Liver (tissue), 9 donors: ENCODE results near the gene ATXN10. TPM values are rescaled to one million over a fixed set of nuclear protein-coding genes. Genes with fewer than 3 reads are reported as not detected.

Source experiments
- DNase-seq: peaks from one replicate; pipeline ENCODE4 v3.0.0-alpha.2; 2017; ENCODE audit warnings: low spot score
- H3K27ac ChIP-seq, 2 donors: one replicate each; pipeline ENCODE4 v1.7.0; 2013; ENCODE audit warnings: inconsistent platforms in 2 of 2, low read length in 2 of 2, control low read depth in 1 of 2, low read depth in 1 of 2, mild to moderate bottlenecking in 1 of 2
- H3K27me3 ChIP-seq, 4 donors: one replicate each; pipeline versions ENCODE4 v1.6.1 to v1.7.0; 2013; ENCODE audit warnings: low read length in 3 of 4, inconsistent platforms in 1 of 4, mild to moderate bottlenecking in 1 of 4, moderate library complexity in 1 of 4; ENCODE audit not compliant: control insufficient read depth in 4 of 4, insufficient read depth in 4 of 4
- H3K36me3 ChIP-seq, 4 donors: one replicate each; pipeline versions ENCODE4 v1.6.1 to v1.7.0; 2013; ENCODE audit warnings: low read length in 3 of 4, mild to moderate bottlenecking in 3 of 4, low read depth in 1 of 4, moderate library complexity in 1 of 4; ENCODE audit not compliant: control insufficient read depth in 4 of 4, insufficient read depth in 3 of 4
- H3K4me1 ChIP-seq, 4 donors: one replicate each; pipeline versions ENCODE4 v1.6.1 to v1.7.0; 2013; ENCODE audit warnings: low read length in 3 of 4, mild to moderate bottlenecking in 3 of 4, moderate library complexity in 1 of 4; ENCODE audit not compliant: control insufficient read depth in 4 of 4, insufficient read depth in 4 of 4
- H3K4me3 ChIP-seq, 3 donors: one replicate each; pipeline versions ENCODE4 v1.6.1 to v1.7.0; 2013; ENCODE audit warnings: low read length in 3 of 3, control low read depth in 1 of 3, low read depth in 1 of 3, mild to moderate bottlenecking in 1 of 3
- H3K9ac ChIP-seq, 2 donors: one replicate each; pipeline ENCODE4 v1.7.0; 2013; ENCODE audit warnings: low read length in 2 of 2, mild to moderate bottlenecking in 2 of 2, moderate library complexity in 2 of 2, control low read depth in 1 of 2, low read depth in 1 of 2
- H3K9me3 ChIP-seq, 4 donors: one replicate each; pipeline versions ENCODE4 v1.6.1 to v1.7.0; 2013; ENCODE audit warnings: low read length in 3 of 4; ENCODE audit not compliant: control insufficient read depth in 4 of 4
- ATF3 ChIP-seq: IDR thresholded peaks from 2 replicates; pipeline ENCODE4 v1.6.1; 2016; ENCODE audit warnings: antibody characterized with exemption
- FOXA1 ChIP-seq: IDR thresholded peaks from 2 replicates; pipeline ENCODE4 v1.6.1; 2016; ENCODE audit warnings: antibody characterized with exemption
- FOXA2 ChIP-seq: IDR thresholded peaks from 2 replicates; pipeline ENCODE4 v1.6.1; 2016; ENCODE audit warnings: antibody characterized with exemption
- GABPA ChIP-seq, 2 donors: IDR thresholded peaks in 1 of 2; conservative IDR thresholded peaks in 1 of 2; 2 replicates each; pipeline ENCODE4 v1.6.1; 2016; ENCODE audit warnings: antibody characterized with exemption in 2 of 2, mild to moderate bottlenecking in 1 of 2, moderate library complexity in 1 of 2
- HNF4A ChIP-seq, 2 donors: conservative IDR thresholded peaks; 2 replicates each; pipeline ENCODE4 v1.6.1; 2016; ENCODE audit warnings: antibody characterized with exemption in 2 of 2, mild to moderate bottlenecking in 2 of 2
- HNF4G ChIP-seq: IDR thresholded peaks from 2 replicates; pipeline ENCODE4 v1.6.1; 2016; ENCODE audit warnings: antibody characterized with exemption
- JUND ChIP-seq, 2 donors: IDR thresholded peaks; 2 replicates each; pipeline ENCODE4 v1.6.1; 2016; ENCODE audit warnings: antibody characterized with exemption in 2 of 2
- MAX ChIP-seq: IDR thresholded peaks from 2 replicates; pipeline ENCODE4 v1.6.1; 2016; ENCODE audit warnings: antibody characterized with exemption
- NR2F2 ChIP-seq: IDR thresholded peaks from 2 replicates; pipeline ENCODE4 v1.6.1; 2016; ENCODE audit warnings: antibody characterized with exemption
- RAD21 ChIP-seq, 2 donors: IDR thresholded peaks; 2 replicates each; pipeline ENCODE4 v1.6.1; 2016; ENCODE audit warnings: antibody characterized with exemption in 2 of 2, mild to moderate bottlenecking in 2 of 2
- REST ChIP-seq: IDR thresholded peaks from 2 replicates; pipeline ENCODE4 v1.6.1; 2016; ENCODE audit warnings: antibody characterized with exemption, mild to moderate bottlenecking
- RXRA ChIP-seq, 2 donors: IDR thresholded peaks; 2 replicates each; pipeline ENCODE4 v1.6.1; 2017 to 2018; ENCODE audit warnings: antibody characterized with exemption in 2 of 2, mild to moderate bottlenecking in 1 of 2
- SP1 ChIP-seq: IDR thresholded peaks from 2 replicates; pipeline ENCODE4 v1.6.1; 2018; ENCODE audit warnings: antibody characterized with exemption, mild to moderate bottlenecking
- YY1 ChIP-seq: IDR thresholded peaks from 2 replicates; pipeline ENCODE4 v1.6.1; 2016; ENCODE audit warnings: antibody characterized with exemption, mild to moderate bottlenecking
- ZBTB33 ChIP-seq: IDR thresholded peaks from 2 replicates; pipeline ENCODE4 v1.6.1; 2016; ENCODE audit warnings: antibody characterized with exemption
- WGBS: extraction: QIAGEN DNeasy Blood & Tissue Kit; methylation state at CpG from one replicate; pipeline ENCODE4 v1.1.7; 2013; 5-methylcytosine and 5-hydroxymethylcytosine counted together
- polyA plus RNA-seq, 2 donors: library from polyadenylated mRNA; stranded (reverse) in 1 of 2; unstranded in 1 of 2; fragments of 200-250 nt in 1 of 2; fragments of >200 nt in 1 of 2; fragmentation: Nextera tagmentation in 1 of 2; extraction: Ambion mirVana in 1 of 2; gene quantifications; one replicate each; pipeline versions ENCODE4 v1.2.1 to v1.2.3, GENCODE V29; 2013 to 2015
- total RNA-seq, 2 donors: library from RNA; depleted of rRNA; stranded (reverse); fragments of >200 nt; gene quantifications; one replicate each; pipeline ENCODE4 v1.2.3, GENCODE V29; 2014
- donor health status: healthy.
- donor health status: healthy.
- donor health status: healthy.
- donor health status: healthy.
- donor health status: healthy.

Gene ATXN10
- total and polyA plus RNA-seq, 4 donors: 34.9 to 100 (median 69.7) TPM

- WGBS: 92% methylated on average over 7 of the region's 7 CpGs
- H3K9me3 ChIP-seq: no peaks in the 10 kb centered on the region
Measured at GRCh38 chr22:45758603-45759002, 87.0 kb downstream of the ATXN10 start.

GRCh38 chr22:45760682-45761081 is 89.0 kb downstream of the ATXN10 start:
- Histone ChIP-seq H3K27me3 (no peaks in the 10 kb centered on the region), H3K27ac (no peak overlapping the region), H3K9me3 (no peaks in the 10 kb centered on the region), H3K9ac (no peak overlapping the region), H3K4me1 (no peaks in the 10 kb centered on the region), H3K36me3 (peaks cover 0 to 6% (median 2%) of the 10 kb centered on the region in 4 donors), H3K4me3 (no peak overlapping the region)
- 95% methylated on average over 2 of the region's 2 CpGs for WGBS
- no peak for DNase-seq
- TF ChIP-seq HNF4G (no peak), ATF3 (no peak), SP1 (no peak), MAX (no peak)

More at GRCh38 chr22:45758603-45759002, 87.0 kb downstream of the ATXN10 start:
- H3K27ac ChIP-seq: no peak overlapping the region
- no peak for DNase-seq
- H3K36me3 ChIP-seq: peaks cover 0 to 6% (median 3%) of the 10 kb centered on the region in 4 donors
- H3K4me1 ChIP-seq: no peaks in the 10 kb centered on the region
- no peak overlapping the region for H3K4me3 ChIP-seq
- H3K27me3 ChIP-seq: no peaks in the 10 kb centered on the region
- TF ChIP-seq MAX: no peak
- TF ChIP-seq FOXA2: no peak
- no peak overlapping the region for H3K9ac ChIP-seq

- Histone ChIP-seq H3K4me1 (no peaks in the 10 kb centered on the region), H3K9me3 (no peaks in the 10 kb centered on the region), H3K4me3 (no peak overlapping the region), H3K9ac (no peak overlapping the region), H3K27ac (no peak overlapping the region), H3K36me3 (peaks cover 0 to 6% (median 2%) of the 10 kb centered on the region in 4 donors), H3K27me3 (no peaks in the 10 kb centered on the region)
- 93% methylated on average over 7 of the region's 7 CpGs for WGBS
- no peak for DNase-seq
- TF ChIP-seq MAX (no peak), RAD21 (IDR thresholded peaks at IDR 0.05) (no peak), JUND (IDR thresholded peaks at IDR 0.05) (no peak), NR2F2 (no peak), RXRA (IDR thresholded peaks at IDR 0.05) (no peak), GABPA (IDR thresholded peaks at IDR 0.05 in 1 of 2, conservative IDR thresholded peaks at IDR 0.05 in 1 of 2) (no peak)
Measured at GRCh38 chr22:45762545-45763235, 91.1 kb downstream of the ATXN10 start.

GRCh38 chr22:45763236-45763624 is 91.6 kb downstream of the ATXN10 start:
- WGBS: 92% methylated on average over 10 of the region's 10 CpGs
- DNase-seq: no peak
- H3K9ac ChIP-seq: no peak overlapping the region

More at GRCh38 chr22:45763236-45763624, 91.6 kb downstream of the ATXN10 start:
- Histone ChIP-seq H3K36me3 (peaks cover 0 to 3% (median 2%) of the 10 kb centered on the region in 4 donors), H3K27me3 (no peaks in the 10 kb centered on the region), H3K9me3 (no peaks in the 10 kb centered on the region), H3K4me1 (no peaks in the 10 kb centered on the region), H3K4me3 (no peak overlapping the region), H3K27ac (no peak overlapping the region)
- TF ChIP-seq FOXA2: no peak
- TF ChIP-seq ZBTB33: no peak
- TF ChIP-seq ATF3: no peak
- TF ChIP-seq YY1: no peak
- no peak for TF ChIP-seq SP1
- TF ChIP-seq NR2F2: no peak
- TF ChIP-seq HNF4A (conservative IDR thresholded peaks at IDR 0.05): no peak
- TF ChIP-seq MAX: no peak
- TF ChIP-seq FOXA1: no peak
- TF ChIP-seq REST: no peak
